GM12878 (cell line): ENCODE measurements around the gene CCHCR1. TPM values are rescaled to one million over a fixed set of nuclear protein-coding genes. Genes with fewer than 3 reads are reported as not detected.

Experiments used
- CBX3 ChIP-seq: fragments of 200-600 bp; sonication (generic); IDR thresholded peaks from 2 replicates; pipeline ENCODE4 v1.6.1; 2016; ENCODE audit warnings: low read depth, borderline replicate concordance
- CHD1 ChIP-seq: IDR thresholded peaks from 2 replicates; pipeline ENCODE4 v1.6.1; 2012; ENCODE audit warnings: low read depth, low read length, improper control_type of control experiment
- DPF2 ChIP-seq: fragments of 450-650 bp; IDR thresholded peaks from 2 replicates; pipeline ENCODE4 v1.6.1; 2017; ENCODE audit warnings: mild to moderate bottlenecking
- EED ChIP-seq: sonication (generic); IDR thresholded peaks from 2 replicates; pipeline ENCODE4 v1.6.1; 2016; ENCODE audit warnings: antibody characterized with exemption, low read depth
- EP300 ChIP-seq, 2 experiments: fragments of 150-350 bp in 1 of 2; IDR thresholded peaks; 2 replicates each; pipeline ENCODE4 v1.6.1; 2011 to 2012; ENCODE audit warnings: low read depth in 2 of 2, low read length in 2 of 2, borderline replicate concordance in 1 of 2, improper control_type of control experiment in 1 of 2, inconsistent platforms in 1 of 2; ENCODE audit not compliant: control insufficient read depth in 1 of 2
- IKZF2 ChIP-seq, 2 experiments: fragments of 450-650 bp; IDR thresholded peaks; 2 replicates each; pipeline ENCODE4 v1.6.1; 2017; ENCODE audit warnings: mild to moderate bottlenecking in 2 of 2, moderate library complexity in 2 of 2
- KAT2A ChIP-seq: conservative IDR thresholded peaks from 2 replicates; pipeline ENCODE4 v1.6.1; 2011; ENCODE audit warnings: low read depth, low read length; ENCODE audit not compliant: control insufficient read depth
- KLF5 ChIP-seq: fragments of 450-650 bp; IDR thresholded peaks from 2 replicates; pipeline ENCODE4 v1.6.1; 2014; ENCODE audit warnings: mild to moderate bottlenecking; ENCODE audit not compliant: partially characterized antibody
- MTA2 ChIP-seq: fragments of 450-650 bp; IDR thresholded peaks from 2 replicates; pipeline ENCODE4 v1.6.1; 2016; ENCODE audit warnings: low read depth, mild to moderate bottlenecking, moderate library complexity
- MYC ChIP-seq: IDR thresholded peaks from 2 replicates; pipeline ENCODE4 v1.6.1; 2011; ENCODE audit warnings: mild to moderate bottlenecking, low read length, moderate library complexity, inconsistent platforms; ENCODE audit not compliant: insufficient read depth, insufficient replicate concordance, insufficient read length, severe bottlenecking
- NFIC ChIP-seq: IDR thresholded peaks from 2 replicates; pipeline ENCODE4 v1.6.1; 2012; ENCODE audit warnings: low read depth, mild to moderate bottlenecking, inconsistent platforms, low read length, moderate library complexity
- NFXL1 ChIP-seq: fragments of 450-650 bp; IDR thresholded peaks from 2 replicates; pipeline ENCODE4 v1.6.1; 2017; ENCODE audit warnings: antibody characterized with exemption, mild to moderate bottlenecking, borderline replicate concordance
- PKNOX1 ChIP-seq: fragments of 450-650 bp; IDR thresholded peaks from 2 replicates; pipeline ENCODE4 v1.6.1; 2016; ENCODE audit warnings: mild to moderate bottlenecking
- POLR2A ChIP-seq: IDR thresholded peaks from 2 replicates; pipeline ENCODE4 v1.6.1; 2011; ENCODE audit warnings: low read depth, mild to moderate bottlenecking, low read length
- RB1 ChIP-seq: fragments of 450-650 bp; formaldehyde crosslinking; IDR thresholded peaks from 2 replicates; pipeline ENCODE4 v1.6.1; 2017; ENCODE audit warnings: mild to moderate bottlenecking, borderline replicate concordance
- SP1 ChIP-seq: IDR thresholded peaks from one replicate; pipeline ENCODE4 v1.6.1; 2011; ENCODE audit warnings: low read depth, low read length
- SREBF2 ChIP-seq: IDR thresholded peaks from 2 replicates; pipeline ENCODE4 v1.6.1; 2012; ENCODE audit warnings: mild to moderate bottlenecking, low read length
- ZBED1 ChIP-seq: IDR thresholded peaks from 2 replicates; pipeline ENCODE4 v1.6.1; 2016; ENCODE audit warnings: borderline replicate concordance
- ZNF384 ChIP-seq: IDR thresholded peaks from 2 replicates; pipeline ENCODE4 v1.6.1; 2012; ENCODE audit warnings: low read depth, mild to moderate bottlenecking, low read length, improper control_type of control experiment, borderline replicate concordance
- ZNF622 ChIP-seq: fragments of 450-650 bp; IDR thresholded peaks from 2 replicates; pipeline ENCODE4 v1.6.1; 2017; ENCODE audit warnings: mild to moderate bottlenecking, inconsistent platforms
- ZZZ3 ChIP-seq: IDR thresholded peaks from 2 replicates; pipeline ENCODE4 v1.6.1; 2011; ENCODE audit warnings: low read depth; ENCODE audit not compliant: control insufficient read depth, insufficient read length
- polyA plus RNA-seq, 11 experiments: library from polyadenylated mRNA; depleted of rRNA in 4 of 11; unstranded in 6 of 11; stranded (reverse) in 5 of 11; fragments of >200 nt; fragmentation: Nextera tagmentation in 4 of 11; fragmentation: Illumina TruSeq in 1 of 11; extraction: Ambion mirVana in 4 of 11; extraction: Trizol in 1 of 11; gene quantifications; 1 replicate in 1 of 11; 2 replicates in 10 of 11; pipeline versions ENCODE4 v1.2.1 to v1.2.3, GENCODE V29; 2011 to 2016; ENCODE audit warnings: inconsistent platforms in 2 of 11, missing spikeins in 2 of 11, low read depth in 1 of 11
- total RNA-seq, 4 experiments: library from RNA; depleted of rRNA in 3 of 4; stranded (reverse); fragments of >200 nt in 3 of 4; fragmentation: Illumina TruSeq in 1 of 4; extraction: Trizol in 1 of 4; gene quantifications; 2 replicates each; pipeline versions ENCODE4 v1.2.1 to v1.2.3, GENCODE V29; 2013 to 2021
- TF ChIP-seq, protein P1 (sequence below): IDR thresholded peaks from 2 replicates; pipeline ENCODE4 v1.6.1; 2012; ENCODE audit warnings: mild to moderate bottlenecking, low read depth, low read length
- TF ChIP-seq, protein P2 (sequence below): fragments of 450-650 bp; IDR thresholded peaks from 2 replicates; pipeline ENCODE4 v1.6.1; 2017; ENCODE audit warnings: antibody characterized with exemption, mild to moderate bottlenecking, moderate library complexity

CCHCR1 gene
- total and polyA plus RNA-seq, 10 of the 15 experiments (the other 5 are each of a cell fraction or from before 2014, with no cell fraction given): 1.0 to 35.2 (median 24.7) TPM

DNA sequence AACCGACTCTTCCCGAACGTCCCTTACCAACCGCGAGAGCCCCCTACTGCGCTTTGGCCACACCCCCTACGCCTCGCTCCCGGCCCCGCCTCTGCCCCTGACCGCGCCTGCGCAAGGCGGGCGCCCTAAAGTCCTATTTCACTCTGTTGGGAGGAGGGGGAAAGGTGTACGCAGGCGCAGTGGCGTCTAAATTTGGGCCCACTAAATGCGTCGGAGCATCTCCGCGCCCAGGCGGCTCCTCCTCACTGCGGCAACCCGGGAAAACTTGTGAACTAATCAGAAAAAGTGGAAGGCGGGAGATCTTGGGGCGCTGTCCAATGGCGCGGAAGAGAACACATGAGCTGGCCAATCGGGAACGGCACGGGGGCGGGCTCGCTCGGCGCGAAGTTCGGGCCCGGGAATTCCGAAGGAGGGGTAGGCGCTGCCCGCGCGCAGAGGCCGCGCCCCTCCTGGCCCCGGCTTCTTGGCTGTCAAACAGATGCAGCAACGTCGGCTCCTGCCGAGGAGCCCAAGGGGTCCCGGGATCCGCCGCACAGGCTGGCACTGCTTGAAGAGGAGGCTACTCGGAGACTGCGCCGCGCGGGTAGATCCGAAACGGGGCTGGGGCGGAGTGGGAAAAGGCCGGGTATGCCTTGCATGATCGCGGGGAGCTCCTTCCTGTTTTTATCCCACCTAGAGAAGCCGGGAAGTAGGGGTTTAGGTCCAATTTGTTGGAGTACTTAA, 699 bp upstream of the CCHCR1 start, which contains the start of gene TCF19 (continued):
- TF ChIP-seq NFIC (no peak), MTA2 (no peak), EP300 (IDR thresholded peaks at IDR 0.05; ENCODE audit: borderline replicate concordance in 1 of 2, control insufficient read depth in 1 of 2, low read depth in 2 of 2, low read length in 2 of 2) (no peak), PKNOX1 (peak; percentile 47), NFXL1 (no peak), ZZZ3 (no peak), ZBED1 (no peak), MYC (no peak), RB1 (peak; percentile 100), ZNF384 (no peak), SP1 (peak; percentile 99), SREBF2 (no peak), POLR2A (peak; percentile 66), IKZF2 (IDR thresholded peaks at IDR 0.05) (peak; percentile 83 to 86), ZNF622 (no peak), CBX3 (no peak), DPF2 (peak; percentile 19; the same call in 1 of the 2 replicates), EED (peak; percentile 57), KLF5 (peak; percentile 80), CHD1 (no peak), KAT2A (no peak)
- TF ChIP-seq, protein P1, sequence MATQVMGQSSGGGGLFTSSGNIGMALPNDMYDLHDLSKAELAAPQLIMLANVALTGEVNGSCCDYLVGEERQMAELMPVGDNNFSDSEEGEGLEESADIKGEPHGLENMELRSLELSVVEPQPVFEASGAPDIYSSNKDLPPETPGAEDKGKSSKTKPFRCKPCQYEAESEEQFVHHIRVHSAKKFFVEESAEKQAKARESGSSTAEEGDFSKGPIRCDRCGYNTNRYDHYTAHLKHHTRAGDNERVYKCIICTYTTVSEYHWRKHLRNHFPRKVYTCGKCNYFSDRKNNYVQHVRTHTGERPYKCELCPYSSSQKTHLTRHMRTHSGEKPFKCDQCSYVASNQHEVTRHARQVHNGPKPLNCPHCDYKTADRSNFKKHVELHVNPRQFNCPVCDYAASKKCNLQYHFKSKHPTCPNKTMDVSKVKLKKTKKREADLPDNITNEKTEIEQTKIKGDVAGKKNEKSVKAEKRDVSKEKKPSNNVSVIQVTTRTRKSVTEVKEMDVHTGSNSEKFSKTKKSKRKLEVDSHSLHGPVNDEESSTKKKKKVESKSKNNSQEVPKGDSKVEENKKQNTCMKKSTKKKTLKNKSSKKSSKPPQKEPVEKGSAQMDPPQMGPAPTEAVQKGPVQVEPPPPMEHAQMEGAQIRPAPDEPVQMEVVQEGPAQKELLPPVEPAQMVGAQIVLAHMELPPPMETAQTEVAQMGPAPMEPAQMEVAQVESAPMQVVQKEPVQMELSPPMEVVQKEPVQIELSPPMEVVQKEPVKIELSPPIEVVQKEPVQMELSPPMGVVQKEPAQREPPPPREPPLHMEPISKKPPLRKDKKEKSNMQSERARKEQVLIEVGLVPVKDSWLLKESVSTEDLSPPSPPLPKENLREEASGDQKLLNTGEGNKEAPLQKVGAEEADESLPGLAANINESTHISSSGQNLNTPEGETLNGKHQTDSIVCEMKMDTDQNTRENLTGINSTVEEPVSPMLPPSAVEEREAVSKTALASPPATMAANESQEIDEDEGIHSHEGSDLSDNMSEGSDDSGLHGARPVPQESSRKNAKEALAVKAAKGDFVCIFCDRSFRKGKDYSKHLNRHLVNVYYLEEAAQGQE: no peak
- TF ChIP-seq, protein P2, sequence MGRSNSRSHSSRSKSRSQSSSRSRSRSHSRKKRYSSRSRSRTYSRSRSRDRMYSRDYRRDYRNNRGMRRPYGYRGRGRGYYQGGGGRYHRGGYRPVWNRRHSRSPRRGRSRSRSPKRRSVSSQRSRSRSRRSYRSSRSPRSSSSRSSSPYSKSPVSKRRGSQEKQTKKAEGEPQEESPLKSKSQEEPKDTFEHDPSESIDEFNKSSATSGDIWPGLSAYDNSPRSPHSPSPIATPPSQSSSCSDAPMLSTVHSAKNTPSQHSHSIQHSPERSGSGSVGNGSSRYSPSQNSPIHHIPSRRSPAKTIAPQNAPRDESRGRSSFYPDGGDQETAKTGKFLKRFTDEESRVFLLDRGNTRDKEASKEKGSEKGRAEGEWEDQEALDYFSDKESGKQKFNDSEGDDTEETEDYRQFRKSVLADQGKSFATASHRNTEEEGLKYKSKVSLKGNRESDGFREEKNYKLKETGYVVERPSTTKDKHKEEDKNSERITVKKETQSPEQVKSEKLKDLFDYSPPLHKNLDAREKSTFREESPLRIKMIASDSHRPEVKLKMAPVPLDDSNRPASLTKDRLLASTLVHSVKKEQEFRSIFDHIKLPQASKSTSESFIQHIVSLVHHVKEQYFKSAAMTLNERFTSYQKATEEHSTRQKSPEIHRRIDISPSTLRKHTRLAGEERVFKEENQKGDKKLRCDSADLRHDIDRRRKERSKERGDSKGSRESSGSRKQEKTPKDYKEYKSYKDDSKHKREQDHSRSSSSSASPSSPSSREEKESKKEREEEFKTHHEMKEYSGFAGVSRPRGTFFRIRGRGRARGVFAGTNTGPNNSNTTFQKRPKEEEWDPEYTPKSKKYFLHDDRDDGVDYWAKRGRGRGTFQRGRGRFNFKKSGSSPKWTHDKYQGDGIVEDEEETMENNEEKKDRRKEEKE: no peak
